Left colon (tissue), 2 donors: ENCODE measurements around the gene TSPAN5. TPM values are rescaled to one million over a fixed set of nuclear protein-coding genes. Genes with fewer than 3 reads are reported as not detected.
A peak's percentile ranks its signal among the peaks of the same experiment; 100 is the strongest.
"Not testable (repeated sequence)": the region's sequence is repeated elsewhere in the genome, so short reads cannot be mapped to it uniquely, and the experiment has no call there.

ENCODE experiments used
- ATAC-seq: fragments of 200-7000 bp; cut with Tn5 transposase; one replicate; pipeline ENCODE4 v1.9.1; 2020; ENCODE audit warnings: mild to moderate bottlenecking, moderate library complexity
- DNase-seq, 2 donors: peaks; one replicate each; pipeline ENCODE4 v3.0.0-alpha.2; 2020
- intact Hi-C, 2 donors: fragments of 100-400 bp; cut with DNase I in 1 of 2; cut with micrococcal nuclease in 1 of 2; formaldehyde crosslinking; loops; one replicate each; pipeline versions ENCODE4 v1.11.2 to v1.14.0; 2022; cut with DNase I, micrococcal nuclease
- total RNA-seq, 2 donors: library from RNA; stranded (reverse); fragmentation: NEBNext Ultra II Directional; extraction: Animal tissue kit (Norgen Biotek cat#: 25700); gene quantifications; one replicate each; pipeline ENCODE4 v1.2.1, GENCODE V29; 2021
- donor health status: DM: no; HTN: no; CAD: no.
- donor health status: DM: yes; HTN: yes; CAD: no.

The TSPAN5 gene
- total RNA-seq, 2 donors from 2014 or later = 2.8 to 6.9 TPM

DNA sequence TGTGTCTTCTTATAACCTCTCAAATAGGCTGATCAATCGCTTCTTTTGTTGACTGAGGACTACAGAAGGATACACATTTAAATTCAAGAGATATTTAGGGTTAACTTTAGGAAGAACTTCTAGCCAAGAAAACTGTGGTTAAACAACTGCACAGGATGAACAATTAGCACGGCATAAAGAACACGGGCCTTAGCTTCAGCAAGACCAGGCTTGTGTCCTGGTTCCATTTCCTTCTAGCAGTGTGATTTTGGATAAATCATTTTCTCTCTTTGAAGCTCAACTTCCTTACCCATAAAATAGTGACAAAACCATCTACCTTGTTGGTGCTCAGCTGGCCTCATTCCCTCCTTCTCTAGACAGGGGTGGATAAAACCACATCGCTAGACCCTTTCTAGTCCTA lies 117.6 kb downstream of the TSPAN5 start:
- intact Hi-C loops = no loop called here
- DNase-seq = no peak
- no peak for ATAC-seq

DNA sequence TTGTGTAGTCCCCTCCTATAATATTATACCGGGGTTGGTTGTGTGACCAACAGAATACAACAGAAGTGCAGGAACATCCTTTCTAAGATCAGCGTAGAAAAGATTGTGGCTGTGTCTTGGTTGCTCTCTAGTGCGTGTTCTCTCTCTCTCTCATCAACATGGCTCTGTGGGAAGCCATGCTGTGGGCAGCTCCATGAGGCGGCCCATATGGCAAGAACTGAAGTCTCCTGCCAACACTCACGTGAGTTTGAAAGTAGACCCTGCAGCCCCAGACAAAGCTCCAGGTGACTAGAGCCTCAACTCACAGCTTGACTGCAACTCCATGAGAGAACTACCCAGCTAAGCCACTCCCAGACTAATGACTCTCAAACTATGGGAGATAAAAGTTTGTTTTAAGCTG lies 118.7 kb downstream of the TSPAN5 start:
- ATAC-seq (no peak), DNase-seq (no peak)
- intact Hi-C loops = no loop called here

DNA sequence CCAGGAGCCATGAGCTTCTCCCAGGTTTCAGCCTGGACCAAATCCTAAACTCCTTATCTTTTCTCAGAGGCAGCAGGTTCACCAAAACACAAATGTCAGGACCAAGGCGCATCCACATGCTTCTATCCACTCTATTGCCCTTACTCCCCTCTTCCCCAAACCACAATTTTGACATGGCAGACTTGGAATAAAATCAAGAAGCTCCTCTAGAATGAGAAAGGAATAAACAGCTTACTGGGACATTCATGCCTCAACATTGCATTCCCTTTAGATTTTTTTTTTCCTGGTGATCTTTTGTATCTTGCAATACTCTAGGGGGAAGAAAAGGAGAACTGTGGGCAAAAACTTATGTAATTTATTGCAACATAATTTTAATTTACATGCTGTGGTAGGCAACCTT lies 119.1 kb downstream of the TSPAN5 start:
- no peak for ATAC-seq
- intact Hi-C loops = no loop called here

DNA sequence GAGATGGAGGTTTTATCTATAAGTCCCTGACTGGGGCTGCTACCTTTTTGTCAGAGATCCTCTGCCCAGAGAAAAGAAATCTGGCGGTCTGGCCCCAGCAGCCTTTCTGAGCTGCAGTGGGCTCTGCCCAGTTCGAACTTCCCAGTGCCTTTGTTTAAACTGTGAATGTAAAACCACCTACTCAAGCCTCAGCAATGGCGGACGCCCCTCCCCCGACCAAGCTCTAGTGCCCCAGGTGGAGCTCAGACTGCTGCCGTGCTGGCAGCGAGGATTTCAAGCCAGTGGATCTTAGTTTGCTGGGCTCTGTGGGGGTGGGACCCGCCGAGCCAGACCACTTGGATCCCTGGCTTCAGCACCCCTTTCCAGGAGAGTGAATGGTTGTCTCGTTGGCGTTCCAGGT lies 121.8 kb downstream of the TSPAN5 start:
- ATAC-seq = no peak
- no peak for DNase-seq
- intact Hi-C loops = no loop called here

More for the DNA sequence above, 119.1 kb downstream of the TSPAN5 start:
- DNase-seq = no peak

DNA sequence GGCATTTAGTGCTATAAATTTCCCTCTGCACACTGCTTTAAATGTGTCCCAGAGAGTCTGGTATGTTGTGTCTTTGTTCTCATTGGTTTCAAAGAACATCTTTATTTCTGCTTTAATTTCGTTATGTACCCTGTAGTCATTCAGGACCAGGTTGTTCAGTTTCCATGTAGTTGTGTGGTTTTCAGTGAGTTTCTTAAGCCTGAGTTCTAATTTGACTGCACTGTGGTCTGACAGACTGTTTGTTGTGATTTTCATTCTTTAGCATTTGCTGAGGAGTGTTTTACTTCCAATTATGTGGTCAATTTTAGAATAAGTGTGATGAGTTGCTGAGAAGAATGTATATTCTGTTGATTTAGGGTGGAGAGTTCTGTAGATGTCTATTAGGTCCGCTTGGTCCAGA lies 124.3 kb downstream of the TSPAN5 start:
- DNase-seq, ATAC-seq, intact Hi-C loops: not testable (repeated sequence)

DNA sequence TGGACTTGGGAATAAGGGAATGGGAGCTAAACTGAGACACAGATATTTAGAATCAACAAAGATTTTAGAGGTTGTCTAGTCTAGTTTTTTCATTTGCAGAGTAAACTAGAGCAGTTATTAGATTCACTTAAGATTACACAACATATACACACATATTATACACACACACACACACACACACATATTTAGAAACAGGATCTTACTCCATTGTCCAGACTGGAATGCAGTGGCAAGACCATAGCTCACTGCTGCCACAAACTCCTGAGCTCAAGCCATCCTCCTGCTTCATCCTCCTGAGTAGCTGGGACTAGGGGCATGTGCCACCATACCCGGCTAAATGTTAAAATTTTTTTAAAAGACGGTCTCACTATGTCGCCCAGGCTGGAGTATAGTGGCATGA lies 127.8 kb downstream of the TSPAN5 start:
- no peak for DNase-seq
- intact Hi-C loops = no loop called here
- ATAC-seq = no peak

DNA sequence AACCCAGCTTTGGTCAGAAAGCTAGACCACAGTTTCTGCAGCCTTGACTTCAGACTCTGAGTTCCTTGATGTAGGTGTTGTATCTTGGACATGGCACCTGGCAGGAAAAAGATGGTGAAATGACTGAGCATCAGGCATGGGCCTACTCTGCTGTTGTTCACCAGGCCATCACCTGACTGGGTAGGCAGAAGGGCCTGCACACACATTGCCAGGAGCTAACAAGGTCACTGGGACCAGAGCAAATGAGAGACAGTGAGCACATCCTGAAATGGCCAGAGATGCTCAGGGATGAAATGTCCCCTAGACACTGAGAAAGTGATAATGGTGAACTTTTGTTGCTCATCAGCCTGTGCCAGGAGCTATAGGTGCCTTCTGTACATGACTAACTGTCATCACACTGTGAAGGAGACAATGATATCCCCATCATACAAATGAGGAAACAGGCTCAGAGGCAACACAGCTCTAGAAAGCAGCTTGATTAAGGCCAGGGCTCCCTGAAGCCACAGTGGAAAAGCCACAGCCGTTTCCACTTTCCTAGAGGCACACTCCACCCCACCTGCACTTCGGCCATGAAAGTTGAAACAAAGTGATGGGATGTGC lies 128.3 kb downstream of the TSPAN5 start:
- ATAC-seq (no peak), DNase-seq (no peak)
- intact Hi-C loops = no loop called here

DNA sequence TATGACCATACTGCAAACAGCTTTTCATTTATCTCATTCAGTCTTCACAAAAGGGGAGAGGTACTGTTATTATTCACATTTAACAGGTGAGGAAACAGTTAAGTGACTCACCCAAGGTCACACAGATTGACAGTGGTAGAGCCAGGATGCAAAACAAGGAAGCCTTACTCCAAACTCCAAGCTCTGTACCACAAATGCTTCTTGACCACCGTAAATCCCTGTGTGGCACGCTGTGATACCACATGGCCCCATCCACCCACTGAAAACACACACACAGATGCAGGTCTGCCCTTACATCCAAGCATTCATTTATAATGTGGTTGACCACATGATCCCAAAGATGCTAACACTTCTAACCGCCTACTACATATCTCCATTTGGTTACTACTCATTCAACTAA lies 129.5 kb downstream of the TSPAN5 start:
- intact Hi-C loops = no loop called here
- ATAC-seq = no peak
- no peak for DNase-seq

DNA sequence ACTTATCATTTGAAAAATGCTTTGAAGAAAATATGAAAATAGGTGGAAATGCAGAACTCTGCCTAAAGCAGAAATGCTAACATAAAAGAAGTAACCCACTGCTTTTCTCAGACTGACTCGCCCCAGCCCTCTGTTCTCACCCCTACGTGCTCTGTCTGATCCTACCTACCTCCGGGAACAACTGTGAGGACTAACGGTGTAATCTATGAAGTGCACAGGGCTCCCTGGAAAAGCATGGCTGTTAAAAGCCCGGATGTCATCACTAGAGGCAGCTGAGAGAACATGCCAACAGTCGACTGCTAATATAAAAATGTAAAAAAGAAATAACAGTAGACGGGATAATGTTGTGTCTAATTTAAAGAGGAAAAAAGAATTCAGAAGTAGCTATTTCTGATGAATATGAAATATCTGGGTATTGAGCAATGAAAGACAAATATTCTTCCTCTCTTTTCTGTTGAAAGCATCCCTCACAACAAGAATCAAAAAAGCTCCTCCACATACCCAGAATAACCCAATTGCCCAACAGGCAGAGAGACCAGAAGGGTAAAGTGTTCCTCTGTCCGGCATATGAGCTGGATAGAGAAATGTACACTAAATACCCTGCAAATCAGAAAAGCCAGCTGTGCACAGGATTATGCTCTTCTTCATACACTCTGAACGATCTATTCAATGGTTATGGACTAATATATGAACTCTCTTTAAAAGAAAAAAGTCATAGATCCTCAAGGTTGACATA lies 130.7 kb downstream of the TSPAN5 start:
- ATAC-seq (no peak), DNase-seq (no peak)
- intact Hi-C loops = no loop called here

DNA sequence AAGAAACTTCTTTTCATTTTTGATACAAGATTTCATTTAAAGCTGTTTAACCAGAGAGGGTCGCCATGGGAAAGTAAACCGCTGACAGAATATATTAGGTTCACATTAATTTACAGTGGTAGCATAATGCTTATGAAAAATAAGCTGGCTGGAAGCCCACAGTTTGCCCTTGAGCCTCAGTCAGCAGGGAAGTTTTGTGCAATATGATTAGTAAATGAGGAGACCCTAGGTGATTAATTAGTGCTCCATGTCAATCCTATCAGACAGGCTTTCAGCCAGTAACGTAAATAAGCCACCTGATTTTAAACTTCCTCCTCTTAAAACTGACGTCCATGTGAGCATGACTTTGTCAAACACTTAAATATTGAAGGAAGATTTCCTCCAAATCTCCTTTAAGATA lies 134.2 kb downstream of the TSPAN5 start:
- no peak for ATAC-seq
- no peak for DNase-seq
- intact Hi-C loops = no loop called here

DNA sequence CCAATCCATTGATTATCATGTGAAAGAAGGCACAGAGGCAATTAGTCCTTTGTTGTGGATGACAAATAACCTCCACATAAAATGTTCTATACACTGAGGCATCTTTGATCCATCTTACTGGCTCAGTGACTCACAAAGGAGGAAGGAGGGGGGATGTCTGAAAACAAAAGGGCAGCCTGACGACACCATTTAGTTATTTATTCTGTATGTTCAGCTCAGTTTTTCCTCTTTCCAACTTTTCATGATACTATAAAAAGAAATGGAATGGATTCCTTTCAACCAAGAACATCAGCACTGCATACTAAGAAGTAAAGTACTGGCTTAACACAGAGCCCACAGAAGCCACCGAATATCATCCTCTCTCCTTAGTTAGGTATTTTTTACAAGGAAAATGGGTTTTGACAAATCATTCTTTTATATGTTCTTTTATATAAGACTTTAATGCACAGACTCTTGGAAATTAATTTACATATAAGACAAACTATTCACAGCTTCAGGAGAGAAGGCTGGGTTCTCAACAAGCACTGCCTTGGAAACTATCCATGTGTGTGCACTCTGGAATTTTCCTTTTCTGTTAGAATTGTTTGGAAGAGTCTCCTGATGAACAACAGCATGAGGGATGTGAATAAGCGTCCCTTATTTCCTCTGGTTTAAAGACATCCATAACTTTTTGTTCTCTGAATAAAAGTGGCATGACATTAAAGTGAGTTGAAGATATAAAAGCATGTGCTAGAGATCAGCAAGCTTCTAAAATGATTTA lies 135.6 kb downstream of the TSPAN5 start:
- no peak for DNase-seq
- intact Hi-C loops = no loop called here
- no peak for ATAC-seq

DNA sequence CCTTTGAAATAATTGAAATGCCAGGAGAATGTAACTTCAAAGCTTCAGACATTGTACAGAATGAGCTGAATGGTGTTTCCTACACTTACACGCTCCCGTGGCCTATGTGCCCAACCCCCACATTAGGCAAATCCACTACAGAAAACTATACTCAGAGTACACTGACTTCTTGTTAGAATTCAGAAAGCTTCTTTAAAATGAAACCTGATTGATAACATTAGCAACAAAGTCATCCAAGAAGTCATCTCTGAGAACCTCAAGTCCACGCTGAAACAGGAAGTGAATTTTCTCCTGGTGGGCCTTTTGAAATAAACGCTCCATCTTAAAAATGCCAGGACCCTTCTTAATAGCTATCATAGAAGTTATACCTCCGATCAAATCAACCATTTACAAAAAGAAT lies 136.3 kb downstream of the TSPAN5 start:
- no peak for DNase-seq
- intact Hi-C loops = no loop called here

DNA sequence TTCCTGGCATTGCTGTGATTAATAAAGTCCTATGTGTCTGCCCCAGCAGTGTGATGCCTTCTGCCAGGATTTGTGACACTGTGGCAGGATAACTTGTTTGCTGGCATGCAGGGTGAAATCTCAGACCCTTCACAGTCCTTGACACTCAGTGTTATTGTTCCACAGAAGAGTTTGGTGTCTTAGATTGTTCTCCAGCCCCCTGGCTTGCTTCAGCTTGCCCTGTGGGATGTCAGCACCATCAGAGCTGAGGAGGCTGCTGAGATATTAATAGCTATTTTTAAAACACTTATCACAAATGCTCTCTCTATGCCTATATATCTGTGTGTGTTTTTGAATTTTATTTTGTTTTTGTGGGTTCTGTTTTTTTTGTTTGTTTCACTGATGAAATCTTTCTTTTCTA lies 136.9 kb downstream of the TSPAN5 start:
- no peak for DNase-seq
- ATAC-seq = no peak
- intact Hi-C loops = no loop called here

More for the DNA sequence above, 136.3 kb downstream of the TSPAN5 start:
- no peak for ATAC-seq

DNA sequence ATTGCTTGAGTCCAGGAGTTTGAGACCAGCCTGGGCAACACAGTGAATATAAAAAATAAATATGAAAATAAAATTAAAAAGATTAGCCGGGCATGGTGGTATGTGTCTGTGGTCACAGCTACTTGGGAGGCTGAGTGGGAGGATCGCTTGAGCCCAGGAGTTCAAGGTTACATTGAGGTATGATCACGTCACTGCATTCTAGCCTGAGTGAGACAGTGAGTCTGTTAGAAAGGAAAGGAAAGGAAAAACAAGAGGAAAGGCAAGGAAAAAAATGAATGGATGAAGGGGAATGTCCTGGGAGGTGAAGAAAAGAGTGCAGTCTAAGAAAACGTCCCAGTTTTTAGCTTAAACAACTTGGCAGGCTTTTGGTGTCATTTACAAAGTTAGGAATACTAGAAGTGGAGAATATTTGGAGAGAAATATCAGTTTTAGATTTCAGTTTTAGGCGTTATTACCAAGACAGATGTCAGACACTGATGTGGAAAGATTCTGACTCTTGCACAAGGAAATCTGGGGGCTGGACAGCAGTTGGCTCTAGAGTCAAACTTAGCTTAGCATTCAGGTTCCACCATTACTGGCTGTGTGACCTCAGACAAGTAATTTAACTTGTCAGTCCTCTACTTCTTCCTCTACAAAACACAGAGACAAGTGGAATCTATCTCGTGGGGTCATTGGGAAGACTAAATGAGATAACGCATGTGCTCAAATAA lies 139.0 kb downstream of the TSPAN5 start:
- intact Hi-C loops = no loop called here
- DNase-seq (no peak), ATAC-seq (no peak)

DNA sequence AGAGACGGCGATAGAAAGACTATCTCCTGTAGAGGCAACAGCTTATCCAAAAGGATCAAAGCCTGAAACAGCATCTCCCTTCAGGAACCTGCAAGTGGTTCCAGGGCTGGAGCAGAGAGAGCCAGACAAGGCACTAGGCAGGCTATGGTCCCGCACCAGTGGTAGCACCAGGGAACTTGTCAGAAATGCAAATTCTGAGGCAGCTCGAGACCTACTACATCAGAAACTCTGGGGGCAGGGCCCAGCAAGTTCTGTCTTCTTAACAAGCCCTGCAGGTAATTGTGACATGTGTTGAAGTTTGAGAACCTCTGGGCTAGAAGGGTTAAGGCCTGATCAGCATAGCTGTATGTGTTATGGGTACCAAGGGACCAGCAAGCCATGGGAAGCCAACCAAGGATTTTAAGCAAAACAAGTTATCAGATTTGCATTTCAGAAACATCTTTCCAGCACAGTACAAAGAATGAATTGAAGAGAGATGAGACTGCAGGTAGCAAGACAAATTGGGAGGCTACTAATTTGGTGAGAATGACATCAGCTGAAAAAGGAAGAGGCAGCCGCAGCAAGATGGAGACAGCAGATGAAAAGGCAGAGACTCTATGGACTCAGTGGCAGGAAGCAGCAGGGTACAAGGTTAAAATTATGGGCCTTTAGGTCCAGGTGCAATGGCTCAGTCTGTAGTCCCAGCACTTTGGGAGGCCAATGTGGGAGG lies 139.7 kb downstream of the TSPAN5 start:
- DNase-seq = peak in 1 of 2 donors; percentile 11
- no peak for ATAC-seq
- intact Hi-C loops = no loop called here

DNA sequence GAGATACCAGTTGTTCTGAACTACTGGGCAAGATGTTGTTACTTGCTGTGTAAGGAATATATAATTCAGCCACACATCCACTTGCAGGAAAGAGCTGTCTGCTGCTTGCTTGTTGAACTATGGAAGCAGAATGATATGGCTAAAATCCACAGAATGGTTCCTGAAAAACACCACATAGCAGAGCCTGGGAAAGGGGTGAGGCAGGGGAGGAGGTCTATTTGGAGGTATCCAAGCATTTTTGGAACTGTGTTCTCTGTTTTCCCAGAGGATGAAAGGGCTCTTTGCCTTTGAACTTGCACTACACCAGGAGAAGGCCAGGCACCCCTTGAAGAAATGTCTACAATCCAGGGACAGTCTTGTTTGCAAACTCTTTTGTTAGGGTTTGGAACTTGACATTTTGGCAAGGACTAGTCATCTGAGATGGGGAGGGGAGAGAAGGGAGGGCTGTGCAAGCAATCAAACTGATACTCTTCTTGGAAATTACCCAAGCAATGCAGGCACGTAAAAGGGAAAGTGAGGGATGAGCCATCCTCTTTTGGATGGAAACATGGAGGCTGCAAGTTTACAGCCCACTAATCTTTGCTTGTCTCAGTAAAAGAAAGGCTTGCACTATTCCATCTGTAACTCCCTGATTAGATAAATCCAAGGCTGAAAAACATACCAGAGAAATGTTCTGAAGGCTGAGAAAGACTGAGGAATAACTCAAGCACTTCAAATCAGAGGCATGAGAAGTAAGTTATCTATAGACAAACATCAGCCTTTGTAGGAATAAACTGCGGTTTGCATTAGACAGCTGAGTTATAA lies 141.0 kb downstream of the TSPAN5 start:
- DNase-seq (no peak), ATAC-seq (no peak)
- intact Hi-C loops = no loop called here

DNA sequence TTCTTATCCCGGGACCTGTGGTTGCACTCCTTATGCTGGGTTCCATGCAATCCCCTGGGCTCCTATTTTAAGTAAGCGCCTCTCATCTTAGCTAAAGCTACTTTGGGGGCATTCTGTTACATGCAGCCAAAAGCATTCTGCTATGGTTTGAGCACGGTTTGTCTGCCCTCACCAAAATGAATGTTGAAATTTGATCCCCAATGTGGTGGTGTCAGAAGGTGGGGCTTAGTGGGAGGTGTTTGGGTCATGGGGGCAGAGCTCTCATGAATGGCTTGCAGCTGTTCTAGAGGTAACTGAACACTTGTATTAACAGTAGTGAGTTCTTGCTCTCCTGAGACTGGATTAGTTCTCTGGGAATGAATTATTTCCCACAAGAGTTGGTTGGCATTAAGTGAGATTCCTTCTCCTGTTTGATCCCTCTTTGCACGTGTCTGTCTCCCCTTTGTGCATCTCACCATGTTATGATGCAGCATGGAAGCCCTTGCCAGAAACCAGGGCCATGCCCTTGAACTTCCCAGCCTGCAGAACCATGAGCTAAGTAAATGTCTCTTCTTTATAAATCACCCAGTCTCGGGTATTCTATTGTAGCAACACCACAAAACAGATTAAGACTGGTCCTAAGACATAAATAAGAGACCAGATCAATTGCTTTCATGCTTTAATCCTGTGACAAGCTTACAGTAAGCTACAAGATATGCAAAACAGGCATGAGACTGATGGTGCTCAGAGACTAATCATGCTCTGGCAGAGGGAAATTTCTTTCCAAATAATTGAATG lies 141.8 kb downstream of the TSPAN5 start:
- DNase-seq = no peak
- no peak for ATAC-seq
- intact Hi-C loops = no loop called here
